Body of pancreas (tissue), 4 donors: ENCODE results near the gene WBP1L.

Source experiments
- CTCF ChIP-seq, 7 experiments: fragments of 450-650 bp in 4 of 7; fragments of 200-600 bp in 3 of 7; sonication (generic) in 3 of 7; IDR thresholded peaks; one replicate each; pipeline ENCODE4 v1.5.1; 2016 to 2019; ENCODE audit warnings: antibody characterized with exemption in 7 of 7
- POLR2A ChIP-seq, 3 donors: fragments of 450-650 bp; IDR thresholded peaks; one replicate each; pipeline ENCODE4 v1.6.1; 2016; ENCODE audit warnings: antibody characterized with exemption in 3 of 3, mild to moderate bottlenecking in 2 of 3

DNA sequence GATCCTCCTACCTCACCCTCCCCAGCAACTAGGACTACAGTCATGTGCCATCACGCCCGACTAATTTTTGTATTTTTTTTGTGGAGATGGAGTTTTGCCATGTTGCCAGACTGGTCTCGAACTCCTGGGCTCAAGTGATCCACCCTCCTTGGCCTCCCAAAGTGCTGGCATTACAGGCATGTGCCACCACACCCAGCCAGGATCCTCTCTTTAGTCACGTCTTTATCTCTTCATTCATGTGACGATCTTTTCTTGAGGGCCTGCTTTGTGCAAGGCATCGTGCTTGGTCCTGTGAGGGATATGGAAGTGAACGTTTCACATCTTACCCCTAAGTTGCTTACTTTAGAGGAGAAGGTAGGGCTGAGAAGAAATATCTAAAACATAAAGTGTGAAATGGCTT is 21.6 kb downstream of the WBP1L start:
- TF ChIP-seq POLR2A (IDR thresholded peaks at IDR 0.05) (no peak), CTCF (IDR thresholded peaks at IDR 0.05) (no peak)
